Activated CD8-positive, alpha-beta T cell treated with anti-CD3 and anti-CD28 coated beads for 36 hours (primary cell): ENCODE results near the gene IFT122. TPM values are rescaled to one million over a fixed set of nuclear protein-coding genes. Genes with fewer than 3 reads are reported as not detected.

Experiments
- ATAC-seq: fragments of 200-7000 bp; cut with Tn5 transposase; one replicate; pipeline ENCODE4 v1.10.0; 2021; ENCODE audit warnings: mild to moderate bottlenecking, moderate library complexity
- CTCF ChIA-PET: fragments of 350-600 bp; sonication (Branson Sonifier 250); formaldehyde crosslinking; loops from one replicate; lab custom pipeline; 2021; ENCODE audit warnings: antibody characterized with exemption; lab: Charles Lee
- POLR2A ChIA-PET: fragments of 350-600 bp; sonication (Branson Sonifier 250); formaldehyde crosslinking; loops from one replicate; lab custom pipeline; 2021; ENCODE audit warnings: antibody characterized with exemption; lab: Charles Lee
- DNase-seq: peaks from one replicate; pipeline ENCODE4 v3.0.0-alpha.2; 2020
- H3K27ac Mint-ChIP-seq: one replicate; pipeline ENCODE4 v1.8.0; 2021; ENCODE audit warnings: mild to moderate bottlenecking, mixed read lengths
- H3K27me3 Mint-ChIP-seq: one replicate; pipeline ENCODE4 v1.8.0; 2021; ENCODE audit warnings: mixed read lengths
- H3K36me3 Mint-ChIP-seq: one replicate; pipeline ENCODE4 v1.8.0; 2021; ENCODE audit warnings: low read depth, mixed read lengths
- H3K4me1 Mint-ChIP-seq: one replicate; pipeline ENCODE4 v1.8.0; 2021; ENCODE audit warnings: low read depth, mixed read lengths
- H3K4me3 Mint-ChIP-seq: one replicate; pipeline ENCODE4 v1.8.0; 2021; ENCODE audit warnings: mild to moderate bottlenecking, moderate library complexity, mixed read lengths
- H3K9me3 Mint-ChIP-seq: one replicate; pipeline ENCODE4 v1.8.0; 2021; ENCODE audit warnings: mixed read lengths
- intact Hi-C: fragments of 100-400 bp; cut with micrococcal nuclease; formaldehyde crosslinking; loops from one replicate; pipeline ENCODE4 v1.10.0; 2022
- total RNA-seq, 2 experiments: library from RNA; stranded (reverse); gene quantifications; one replicate each; pipeline ENCODE4 v1.2.3, GENCODE V29; 2021
- TF ChIP-seq, protein P1 (sequence below): fragments of 200-600 bp; IDR thresholded peaks from one replicate; pipeline ENCODE4 v1.8.0; 2022; ENCODE audit warnings: antibody characterized with exemption, mild to moderate bottlenecking

The IFT122 gene
- total RNA-seq, 2 experiments from 2014 or later = 18.9 to 20.4 TPM

DNA sequence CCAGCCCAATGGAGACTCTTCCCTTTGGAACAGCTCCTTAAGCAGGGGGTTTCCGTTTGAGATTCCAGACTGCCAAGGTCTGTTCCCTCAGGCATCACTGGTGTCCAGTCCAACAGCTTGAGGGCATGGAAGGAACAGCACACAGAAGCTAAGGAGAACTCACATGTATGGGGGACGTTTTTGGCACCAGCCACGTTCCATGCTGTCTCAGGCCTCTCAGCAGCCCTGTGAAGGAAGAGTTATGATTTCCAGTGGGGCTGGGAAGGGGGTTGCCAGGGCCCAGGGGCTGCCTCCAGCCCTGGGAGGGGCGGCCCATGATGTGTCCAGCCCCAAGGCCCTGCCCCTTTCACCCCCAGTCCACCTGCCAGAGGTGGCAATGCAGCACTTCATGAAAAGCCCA is 80.9 kb downstream of the IFT122 start:
- no peak for ATAC-seq
- Mint-ChIP-seq H3K27me3 (no peaks in the 10 kb centered on the region), H3K4me3 (no peak overlapping the region), H3K27ac (no peak overlapping the region), H3K9me3 (no peaks in the 10 kb centered on the region), H3K36me3 (no peaks in the 10 kb centered on the region), H3K4me1 (no peaks in the 10 kb centered on the region)
- TF ChIP-seq, protein P1, sequence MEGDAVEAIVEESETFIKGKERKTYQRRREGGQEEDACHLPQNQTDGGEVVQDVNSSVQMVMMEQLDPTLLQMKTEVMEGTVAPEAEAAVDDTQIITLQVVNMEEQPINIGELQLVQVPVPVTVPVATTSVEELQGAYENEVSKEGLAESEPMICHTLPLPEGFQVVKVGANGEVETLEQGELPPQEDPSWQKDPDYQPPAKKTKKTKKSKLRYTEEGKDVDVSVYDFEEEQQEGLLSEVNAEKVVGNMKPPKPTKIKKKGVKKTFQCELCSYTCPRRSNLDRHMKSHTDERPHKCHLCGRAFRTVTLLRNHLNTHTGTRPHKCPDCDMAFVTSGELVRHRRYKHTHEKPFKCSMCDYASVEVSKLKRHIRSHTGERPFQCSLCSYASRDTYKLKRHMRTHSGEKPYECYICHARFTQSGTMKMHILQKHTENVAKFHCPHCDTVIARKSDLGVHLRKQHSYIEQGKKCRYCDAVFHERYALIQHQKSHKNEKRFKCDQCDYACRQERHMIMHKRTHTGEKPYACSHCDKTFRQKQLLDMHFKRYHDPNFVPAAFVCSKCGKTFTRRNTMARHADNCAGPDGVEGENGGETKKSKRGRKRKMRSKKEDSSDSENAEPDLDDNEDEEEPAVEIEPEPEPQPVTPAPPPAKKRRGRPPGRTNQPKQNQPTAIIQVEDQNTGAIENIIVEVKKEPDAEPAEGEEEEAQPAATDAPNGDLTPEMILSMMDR = no peak
- no peak for DNase-seq
- CTCF ChIA-PET = no interaction called here
- intact Hi-C loops = no loop called here
- POLR2A ChIA-PET = no interaction called here

DNA sequence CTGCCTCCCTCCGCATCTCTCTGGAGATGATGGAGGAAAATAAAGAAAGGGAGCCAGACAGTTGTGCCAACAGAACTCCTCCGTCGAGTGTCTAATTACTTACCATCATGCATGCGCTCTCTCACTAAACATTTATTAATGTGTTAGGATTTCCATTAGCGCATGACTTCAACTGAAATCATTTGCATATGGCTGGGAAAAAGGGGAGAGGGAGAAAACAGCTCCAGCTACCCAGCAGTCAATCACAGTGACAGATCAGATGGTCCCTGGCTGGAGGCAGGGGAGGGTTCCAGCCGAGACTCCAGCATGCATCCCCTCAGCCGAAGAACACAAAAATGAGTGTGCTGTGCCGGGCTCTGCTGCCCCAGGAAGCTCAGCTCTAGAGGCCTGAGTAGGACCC is 81.6 kb downstream of the IFT122 start:
- Mint-ChIP-seq H3K27ac (no peak overlapping the region), H3K4me1 (no peaks in the 10 kb centered on the region), H3K27me3 (no peaks in the 10 kb centered on the region), H3K4me3 (no peak overlapping the region), H3K9me3 (no peaks in the 10 kb centered on the region), H3K36me3 (no peaks in the 10 kb centered on the region)
- intact Hi-C loops = no loop called here
- POLR2A ChIA-PET = no interaction called here
- CTCF ChIA-PET = no interaction called here
- ATAC-seq (no peak), DNase-seq (no peak)
- TF ChIP-seq, protein P1 = no peak

DNA sequence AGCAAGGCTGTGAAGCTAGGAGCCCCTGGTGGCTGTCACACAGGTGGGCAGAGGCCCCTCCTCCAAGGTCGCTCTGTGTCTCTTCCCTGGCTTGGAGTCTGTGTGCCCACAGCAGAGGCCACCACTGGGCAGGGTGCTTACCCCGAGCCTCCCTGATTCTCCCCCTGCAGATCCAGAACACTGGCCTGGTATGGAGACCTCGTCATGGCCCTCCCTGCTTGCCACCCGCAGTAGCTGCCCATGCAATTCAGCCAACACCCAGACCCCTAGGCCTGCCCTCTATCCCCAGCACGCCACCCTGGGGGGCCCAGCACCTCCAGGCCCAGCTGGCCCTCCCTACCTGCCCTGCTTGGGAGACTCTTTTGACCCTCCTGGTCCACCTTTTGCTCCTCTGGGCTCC is 82.9 kb downstream of the IFT122 start:
- CTCF ChIA-PET = no interaction called here
- Mint-ChIP-seq H3K27ac (no peak overlapping the region), H3K9me3 (no peaks in the 10 kb centered on the region), H3K36me3 (no peaks in the 10 kb centered on the region), H3K4me3 (no peak overlapping the region), H3K4me1 (no peaks in the 10 kb centered on the region), H3K27me3 (no peaks in the 10 kb centered on the region)
- no peak for DNase-seq
- ATAC-seq = no peak
- intact Hi-C loops = no loop called here
- TF ChIP-seq, protein P1 = no peak
- POLR2A ChIA-PET = no interaction called here

DNA sequence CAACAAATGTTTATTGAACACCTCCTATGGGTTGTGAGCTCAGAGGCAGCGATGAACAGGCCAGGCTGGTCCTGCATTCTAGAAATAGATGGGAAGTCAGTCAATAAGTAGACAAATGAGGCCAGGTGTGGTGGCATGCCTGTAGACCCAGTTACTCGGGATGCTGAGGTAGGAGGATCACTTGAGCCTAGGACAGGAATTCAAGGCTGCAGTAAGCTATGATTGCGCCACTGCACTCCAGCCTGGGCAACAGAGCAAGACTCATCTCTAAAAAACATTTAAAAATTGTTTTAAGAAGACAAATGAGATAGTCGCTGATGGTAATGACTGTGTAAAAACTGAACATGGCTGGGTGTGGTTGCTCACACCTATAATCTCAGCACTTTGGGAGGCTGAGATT is 84.1 kb downstream of the IFT122 start:
- TF ChIP-seq, protein P1 = no peak
- DNase-seq (no peak), ATAC-seq (no peak)
- H3K27me3 Mint-ChIP-seq = no peaks in the 10 kb centered on the region
- H3K4me1 Mint-ChIP-seq = no peaks in the 10 kb centered on the region
- CTCF ChIA-PET = interaction anchor here (1.2 kb wide), 1 partner anchor 34 kb away, joined by 3 read pairs; no protein-coding TSS in a partner anchor
- POLR2A ChIA-PET = interaction anchor here (0.6 kb wide), 1 partner anchor 1130 kb away, joined by 3 read pairs; no protein-coding TSS in a partner anchor
- no peaks in the 10 kb centered on the region for H3K9me3 Mint-ChIP-seq
- intact Hi-C loops = no loop called here
- H3K36me3 Mint-ChIP-seq = no peaks in the 10 kb centered on the region
- H3K4me3 Mint-ChIP-seq = no peak overlapping the region
- no peak overlapping the region for H3K27ac Mint-ChIP-seq

DNA sequence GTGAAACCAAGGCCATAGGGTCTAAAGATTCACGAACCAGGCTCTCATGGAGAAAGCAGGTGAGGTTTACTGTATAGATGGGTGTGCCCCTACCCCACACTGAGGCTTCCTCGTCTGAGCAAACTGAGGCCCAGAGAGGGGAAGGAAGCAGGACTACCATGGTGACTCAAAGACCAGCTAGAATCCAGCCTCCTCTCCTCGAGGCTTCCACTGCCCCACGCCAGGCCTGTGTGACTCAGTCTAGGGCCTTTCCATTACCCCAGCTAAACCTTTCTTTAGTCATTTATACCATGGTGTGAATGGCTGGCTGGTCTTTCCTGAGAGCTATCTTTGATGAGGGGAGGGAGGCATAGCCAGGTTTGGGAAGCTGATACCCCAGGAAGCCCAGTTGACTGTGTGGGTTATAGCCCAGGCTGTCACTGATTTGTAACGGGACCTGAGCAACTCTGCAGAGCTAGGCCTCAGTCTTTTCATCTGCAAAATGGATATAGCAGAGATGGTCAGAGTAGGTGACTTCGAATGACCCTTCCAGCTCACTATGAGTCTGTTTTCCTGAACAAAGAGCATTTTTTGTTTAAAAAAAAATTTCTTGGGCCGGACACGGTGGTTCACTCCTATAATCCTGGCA is 85.4 kb downstream of the IFT122 start:
- no peaks in the 10 kb centered on the region for H3K4me1 Mint-ChIP-seq
- TF ChIP-seq, protein P1 = no peak
- no peaks in the 10 kb centered on the region for H3K9me3 Mint-ChIP-seq
- peak; percentile 74 for ATAC-seq
- H3K27ac Mint-ChIP-seq = no peak overlapping the region
- H3K36me3 Mint-ChIP-seq = no peaks in the 10 kb centered on the region
- no peak overlapping the region for H3K4me3 Mint-ChIP-seq
- ChIA-PET CTCF (interaction anchor here (1.0 kb wide), 1 partner anchor 102 kb away, joined by 4 read pairs; no protein-coding TSS in a partner anchor), POLR2A (no interaction called here)
- no peaks in the 10 kb centered on the region for H3K27me3 Mint-ChIP-seq
- DNase-seq = peak; percentile 7
- intact Hi-C loops = no loop called here
